Measurements from ENCODE around the gene MAN1C1.

MAN1C1 gene

GRCh38 chr1:25785333-25786067, 168.9 kb downstream of the MAN1C1 start:
- DNase-seq: no peak

- peak; percentile 35 for DNase-seq
Observed at GRCh38 chr1:25786887-25787759, 170.5 kb downstream of the MAN1C1 start.

- no peak for DNase-seq
Observed at GRCh38 chr1:25787760-25788166, 171.2 kb downstream of the MAN1C1 start.

- no peak for DNase-seq
Observed at GRCh38 chr1:25790472-25790871, 173.9 kb downstream of the MAN1C1 start.

- no peak for DNase-seq
Observed at GRCh38 chr1:25792115-25792514, 175.5 kb downstream of the MAN1C1 start.

- no peak for DNase-seq
Observed at GRCh38 chr1:25793585-25794170, 177.1 kb downstream of the MAN1C1 start.

GRCh38 chr1:25794325-25794724, 177.7 kb downstream of the MAN1C1 start:
- DNase-seq: no peak

GRCh38 chr1:25795211-25795610, 178.6 kb downstream of the MAN1C1 start:
- DNase-seq: no peak

- no peak for DNase-seq
Observed at GRCh38 chr1:25795946-25796810, 179.6 kb downstream of the MAN1C1 start.

- DNase-seq: peak; percentile 33
Observed at GRCh38 chr1:25796811-25797458, 180.3 kb downstream of the MAN1C1 start.

GRCh38 chr1:25797939-25798338, 181.3 kb downstream of the MAN1C1 start:
- no peak for DNase-seq

GRCh38 chr1:25798666-25799351, 182.2 kb downstream of the MAN1C1 start:
- DNase-seq: no peak

GRCh38 chr1:25799352-25799934, 182.9 kb downstream of the MAN1C1 start:
- DNase-seq: no peak

GRCh38 chr1:25799935-25800702, 183.5 kb downstream of the MAN1C1 start, which contains the start of gene SELENON:
SELENON (plus strand) TSS chr1:25800193; CDS start chr1:25800231, 38 bp downstream.
- peak; percentile 20 for DNase-seq

GRCh38 chr1:25800703-25801377, 184.2 kb downstream of the MAN1C1 start:
- DNase-seq: no peak

GRCh38 chr1:25802915-25803314, 186.3 kb downstream of the MAN1C1 start:
- DNase-seq: no peak

- no peak for DNase-seq
Observed at GRCh38 chr1:25803368-25803767, 186.8 kb downstream of the MAN1C1 start.

- DNase-seq: no peak
Observed at GRCh38 chr1:25804244-25804963, 187.8 kb downstream of the MAN1C1 start.
